Stomach (tissue), 4 donors: ENCODE measurements around the gene PPP4R2.

Source experiments
- POLR2AphosphoS5 ChIP-seq, 3 donors: sonication (generic); formaldehyde crosslinking; IDR thresholded peaks; one replicate each; pipeline ENCODE4 v1.6.1; 2016; ENCODE audit warnings: antibody characterized with exemption in 3 of 3
- TF ChIP-seq, protein P1 (sequence below), 7 experiments: fragments of 450-650 bp in 4 of 7; fragments of 200-600 bp in 3 of 7; sonication (generic) in 3 of 7; IDR thresholded peaks; one replicate each; pipeline ENCODE4 v1.5.1; 2016 to 2019; ENCODE audit warnings: antibody characterized with exemption in 7 of 7, control low read depth in 2 of 7, mild to moderate bottlenecking in 1 of 7

DNA sequence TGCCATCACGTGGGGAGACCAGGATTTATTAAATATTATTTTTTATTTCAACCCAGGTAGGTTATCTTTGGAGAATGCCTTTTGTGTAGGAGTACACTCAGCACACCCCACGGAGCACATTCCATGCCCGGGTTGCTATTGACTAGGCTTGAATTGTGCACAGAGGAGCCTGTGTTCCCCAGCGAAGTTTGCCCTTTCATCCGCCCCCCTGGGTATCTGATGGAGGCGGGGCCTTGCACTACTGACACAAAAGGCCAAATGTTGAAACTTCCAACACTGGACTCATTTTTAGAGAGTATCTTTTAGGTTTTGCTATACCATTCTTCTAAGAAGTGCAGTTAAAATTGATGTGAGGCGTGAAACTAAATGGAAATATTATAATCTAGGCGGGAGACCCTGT lies 39.3 kb upstream of the PPP4R2 start:
- TF ChIP-seq, protein P1, sequence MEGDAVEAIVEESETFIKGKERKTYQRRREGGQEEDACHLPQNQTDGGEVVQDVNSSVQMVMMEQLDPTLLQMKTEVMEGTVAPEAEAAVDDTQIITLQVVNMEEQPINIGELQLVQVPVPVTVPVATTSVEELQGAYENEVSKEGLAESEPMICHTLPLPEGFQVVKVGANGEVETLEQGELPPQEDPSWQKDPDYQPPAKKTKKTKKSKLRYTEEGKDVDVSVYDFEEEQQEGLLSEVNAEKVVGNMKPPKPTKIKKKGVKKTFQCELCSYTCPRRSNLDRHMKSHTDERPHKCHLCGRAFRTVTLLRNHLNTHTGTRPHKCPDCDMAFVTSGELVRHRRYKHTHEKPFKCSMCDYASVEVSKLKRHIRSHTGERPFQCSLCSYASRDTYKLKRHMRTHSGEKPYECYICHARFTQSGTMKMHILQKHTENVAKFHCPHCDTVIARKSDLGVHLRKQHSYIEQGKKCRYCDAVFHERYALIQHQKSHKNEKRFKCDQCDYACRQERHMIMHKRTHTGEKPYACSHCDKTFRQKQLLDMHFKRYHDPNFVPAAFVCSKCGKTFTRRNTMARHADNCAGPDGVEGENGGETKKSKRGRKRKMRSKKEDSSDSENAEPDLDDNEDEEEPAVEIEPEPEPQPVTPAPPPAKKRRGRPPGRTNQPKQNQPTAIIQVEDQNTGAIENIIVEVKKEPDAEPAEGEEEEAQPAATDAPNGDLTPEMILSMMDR (IDR thresholded peaks at IDR 0.05) = no peak
- TF ChIP-seq POLR2AphosphoS5 (IDR thresholded peaks at IDR 0.05) = no peak
